IPS-15b (cell line): ENCODE data around the gene C9.
"Not testable (repeated sequence)": the region's sequence is repeated elsewhere in the genome, so short reads cannot be mapped to it uniquely, and the experiment has no call there.

Source experiments
- H3K27me3 ChIP-seq: one replicate; pipeline ENCODE4 v1.6.1; 2013; ENCODE audit warnings: low read length; ENCODE audit not compliant: control insufficient read depth, insufficient read depth
- H3K36me3 ChIP-seq: one replicate; pipeline ENCODE4 v1.6.1; 2013; ENCODE audit warnings: low read length; ENCODE audit not compliant: control insufficient read depth, insufficient read depth
- H3K4me1 ChIP-seq: one replicate; pipeline ENCODE4 v1.6.1; 2013; ENCODE audit warnings: mild to moderate bottlenecking, low read length; ENCODE audit not compliant: control insufficient read depth, insufficient read depth
- H3K4me3 ChIP-seq: one replicate; pipeline ENCODE4 v1.5.1; 2013; ENCODE audit warnings: low read depth, low read length
- H3K9ac ChIP-seq: one replicate; pipeline ENCODE4 v1.6.1; 2013; ENCODE audit warnings: low read depth, mild to moderate bottlenecking, low read length
- H3K9me3 ChIP-seq: one replicate; pipeline ENCODE4 v1.6.1; 2013; ENCODE audit warnings: mild to moderate bottlenecking, low read length; ENCODE audit not compliant: control insufficient read depth, insufficient read depth

The C9 gene

DNA sequence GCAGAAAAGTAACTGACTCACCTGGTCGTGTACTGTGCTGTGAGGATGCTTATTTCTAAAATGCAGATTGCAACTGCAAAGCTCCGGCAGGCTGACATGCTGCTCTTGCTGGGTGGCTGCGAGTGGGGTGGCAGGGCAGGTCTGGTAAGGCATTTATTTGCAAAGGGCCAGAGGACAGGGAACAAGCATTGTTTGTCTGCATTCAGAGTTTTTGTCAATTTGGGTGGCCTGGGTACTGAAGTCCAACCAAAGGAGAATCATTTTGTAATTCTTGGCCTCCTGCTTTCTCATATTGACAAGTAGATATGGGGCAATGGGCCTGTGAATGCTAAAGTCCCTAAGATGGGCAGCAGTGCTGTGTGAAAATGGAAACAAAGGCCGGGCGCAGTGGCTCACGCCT lies at the start of gene C9:
TSS of gene C9 (minus strand) at position 129 of the 400 bp plus-strand sequence. CDS start at position 98, 31 bp downstream.
- H3K4me3 ChIP-seq, result no peak within 1 kb of the TSS
- H3K36me3 ChIP-seq, result no peaks in the 10 kb centered on the region
- no peaks in the 10 kb centered on the region for H3K4me1 ChIP-seq
- no peak within 1 kb of the TSS for H3K9ac ChIP-seq
- no peaks in the 10 kb centered on the region for H3K9me3 ChIP-seq
- no peaks in the 10 kb centered on the region for H3K27me3 ChIP-seq

GRCh38 chr5:39413771-39414170 lies 49.5 kb upstream of the C9 start:
- Histone ChIP-seq H3K4me3 (no peak overlapping the region), H3K9ac (no peak overlapping the region), H3K4me1 (peaks cover 7% of the 10 kb centered on the region), H3K36me3 (no peaks in the 10 kb centered on the region), H3K9me3 (no peaks in the 10 kb centered on the region), H3K27me3 (no peaks in the 10 kb centered on the region)

DNA sequence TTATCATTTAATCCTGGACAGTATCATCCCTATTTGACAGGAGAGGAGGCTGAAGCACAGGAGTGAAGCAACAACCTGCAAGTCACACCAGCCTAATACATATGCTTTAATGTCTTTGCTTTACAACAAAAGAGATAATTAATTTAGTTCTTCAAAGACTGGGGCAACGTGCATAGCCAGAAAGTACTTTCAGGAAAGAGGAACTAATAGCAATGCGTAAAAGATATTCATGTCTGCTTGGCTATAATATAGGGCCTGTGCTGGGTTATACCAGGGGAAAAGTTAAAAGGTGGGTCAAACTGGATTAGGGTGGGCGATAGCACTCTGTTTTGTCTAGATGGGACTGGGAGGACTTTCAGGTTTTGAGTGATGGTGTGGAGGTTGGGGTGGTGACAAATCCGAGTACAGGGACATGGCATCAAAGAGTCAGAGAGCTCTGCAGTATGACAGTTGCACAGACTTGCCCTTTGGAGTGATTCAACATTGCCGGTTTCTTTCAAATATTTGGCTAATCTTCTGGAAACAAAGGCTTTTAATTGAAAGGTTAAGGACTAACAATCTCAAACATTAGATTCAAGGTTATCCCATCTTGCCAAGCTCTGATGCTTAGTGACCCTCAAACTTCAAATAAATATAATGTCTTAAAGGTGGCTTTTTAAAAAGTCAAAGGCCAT lies 48.6 kb upstream of the C9 start:
- H3K9me3 ChIP-seq, result no peaks in the 10 kb centered on the region
- H3K36me3 ChIP-seq, result no peaks in the 10 kb centered on the region
- H3K9ac ChIP-seq, result no peak overlapping the region
- peaks cover 7% of the 10 kb centered on the region for H3K4me1 ChIP-seq
- H3K27me3 ChIP-seq, result no peaks in the 10 kb centered on the region
- no peak overlapping the region for H3K4me3 ChIP-seq

DNA sequence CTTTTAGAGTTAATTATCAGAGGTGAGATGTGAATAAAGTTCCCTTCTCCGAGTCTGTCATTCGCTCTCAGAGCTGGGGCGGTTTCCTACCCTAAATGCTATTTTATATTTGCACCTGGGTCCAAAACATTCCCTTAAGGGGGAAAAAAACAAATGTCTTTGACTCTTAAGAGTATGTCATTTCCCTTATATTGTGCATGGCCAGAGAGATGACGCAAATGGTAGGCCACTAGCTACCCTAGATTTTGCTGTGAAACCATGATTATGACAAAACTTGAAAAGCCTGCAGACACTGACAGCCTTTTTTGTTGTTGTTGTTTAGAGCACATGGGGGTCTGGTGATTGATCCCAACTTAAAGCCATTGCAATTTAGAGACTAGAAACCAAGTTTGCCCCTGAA lies 47.7 kb upstream of the C9 start:
- Histone ChIP-seq H3K4me1 (peaks cover 7% of the 10 kb centered on the region), H3K9me3 (no peaks in the 10 kb centered on the region), H3K4me3 (no peak overlapping the region), H3K36me3 (no peaks in the 10 kb centered on the region), H3K27me3 (no peaks in the 10 kb centered on the region), H3K9ac (no peak overlapping the region)

DNA sequence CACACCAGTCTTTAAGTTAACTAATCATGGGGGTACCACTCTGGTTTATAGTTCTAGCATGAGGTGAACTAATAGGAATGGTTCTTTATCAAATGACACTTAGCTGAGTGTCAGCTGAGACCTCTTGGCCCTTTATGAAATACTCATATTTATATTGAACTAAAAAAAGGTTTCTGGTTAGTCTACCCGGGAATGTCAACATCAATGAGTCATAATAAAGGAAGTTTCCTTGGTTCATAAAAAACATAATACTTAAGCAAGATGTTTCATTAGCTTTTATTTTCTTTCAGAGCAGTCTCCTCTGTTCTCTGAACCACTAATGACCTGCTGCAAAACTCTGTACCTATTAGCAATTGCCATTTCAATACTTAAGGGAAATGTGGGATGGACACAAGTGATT lies 46.8 kb upstream of the C9 start:
- no peak overlapping the region for H3K9ac ChIP-seq
- H3K4me3 ChIP-seq, result no peak overlapping the region
- H3K4me1 ChIP-seq, result peaks cover 5% of the 10 kb centered on the region
- H3K27me3 ChIP-seq, result no peaks in the 10 kb centered on the region
- no peaks in the 10 kb centered on the region for H3K36me3 ChIP-seq
- no peaks in the 10 kb centered on the region for H3K9me3 ChIP-seq

DNA sequence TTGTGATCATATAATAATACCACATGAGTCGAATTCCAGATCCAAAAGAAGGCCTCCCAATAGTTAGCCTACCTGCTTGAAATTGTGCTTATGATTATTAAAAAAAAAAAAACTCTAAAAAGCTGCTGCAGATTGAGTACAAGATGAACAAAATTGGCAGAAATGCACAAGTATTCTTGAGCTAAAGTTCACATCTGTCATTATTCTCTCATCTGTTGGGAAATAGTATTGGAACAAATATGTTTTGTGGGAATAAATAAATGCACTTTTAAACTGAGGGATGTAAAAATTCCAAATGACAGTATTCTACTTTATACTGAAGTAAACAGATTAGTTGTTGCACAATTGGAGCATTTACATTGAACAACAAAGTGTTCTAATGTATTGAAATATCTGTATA lies 44.7 kb upstream of the C9 start:
- Histone ChIP-seq H3K36me3 (no peaks in the 10 kb centered on the region), H3K27me3 (no peaks in the 10 kb centered on the region), H3K4me3 (no peak overlapping the region), H3K4me1 (peaks cover 5% of the 10 kb centered on the region), H3K9ac (no peak overlapping the region), H3K9me3 (no peaks in the 10 kb centered on the region)

GRCh38 chr5:39405083-39405843 lies 41.0 kb upstream of the C9 start:
- Histone ChIP-seq H3K36me3 (no peaks in the 10 kb centered on the region), H3K4me3 (no peak overlapping the region), H3K4me1 (no peaks in the 10 kb centered on the region), H3K9me3 (no peaks in the 10 kb centered on the region), H3K9ac (no peak overlapping the region), H3K27me3 (no peaks in the 10 kb centered on the region)

DNA sequence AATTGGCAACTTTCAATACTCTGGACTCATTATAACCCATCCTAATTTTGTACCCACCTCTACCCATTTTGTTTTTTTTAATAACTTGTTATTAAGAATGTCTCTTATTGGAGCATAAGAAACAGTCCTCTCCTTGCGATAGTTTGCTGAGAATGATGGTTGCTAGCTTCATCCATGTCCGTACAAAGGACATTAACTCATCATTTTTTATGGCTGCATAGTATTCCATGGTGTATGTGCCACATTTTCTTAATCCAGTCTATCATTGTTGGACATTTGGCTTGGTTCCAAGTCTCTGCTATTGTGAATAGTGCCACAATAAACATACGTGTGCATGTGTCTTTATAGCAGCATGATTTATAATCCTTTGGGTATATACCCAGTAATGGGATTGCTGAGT lies 39.5 kb upstream of the C9 start:
- H3K9me3 ChIP-seq, H3K4me3 ChIP-seq, H3K27me3 ChIP-seq, H3K36me3 ChIP-seq, H3K4me1 ChIP-seq, H3K9ac ChIP-seq: not testable (repeated sequence)

GRCh38 chr5:39402140-39402539 lies 37.8 kb upstream of the C9 start:
- H3K4me3 ChIP-seq, H3K27me3 ChIP-seq, H3K9ac ChIP-seq, H3K9me3 ChIP-seq, H3K4me1 ChIP-seq, H3K36me3 ChIP-seq: not testable (repeated sequence)

- Histone ChIP-seq H3K36me3 (no peaks in the 10 kb centered on the region), H3K4me1 (peaks cover 2% of the 10 kb centered on the region), H3K9ac (no peak overlapping the region)
Measured at GRCh38 chr5:39400713-39401578, 36.7 kb upstream of the C9 start.

GRCh38 chr5:39399135-39400036 lies 35.1 kb upstream of the C9 start:
- Histone ChIP-seq H3K4me1 (peaks cover 2% of the 10 kb centered on the region), H3K9me3 (no peaks in the 10 kb centered on the region), H3K9ac (no peak overlapping the region), H3K4me3 (no peak overlapping the region), H3K36me3 (no peaks in the 10 kb centered on the region), H3K27me3 (no peaks in the 10 kb centered on the region)

More at GRCh38 chr5:39400713-39401578, 36.7 kb upstream of the C9 start:
- no peaks in the 10 kb centered on the region for H3K27me3 ChIP-seq
- H3K4me3 ChIP-seq, result no peak overlapping the region
- H3K9me3 ChIP-seq, result no peaks in the 10 kb centered on the region
